ENCODE results near the gene AGPAT4.

Gene AGPAT4

DNA sequence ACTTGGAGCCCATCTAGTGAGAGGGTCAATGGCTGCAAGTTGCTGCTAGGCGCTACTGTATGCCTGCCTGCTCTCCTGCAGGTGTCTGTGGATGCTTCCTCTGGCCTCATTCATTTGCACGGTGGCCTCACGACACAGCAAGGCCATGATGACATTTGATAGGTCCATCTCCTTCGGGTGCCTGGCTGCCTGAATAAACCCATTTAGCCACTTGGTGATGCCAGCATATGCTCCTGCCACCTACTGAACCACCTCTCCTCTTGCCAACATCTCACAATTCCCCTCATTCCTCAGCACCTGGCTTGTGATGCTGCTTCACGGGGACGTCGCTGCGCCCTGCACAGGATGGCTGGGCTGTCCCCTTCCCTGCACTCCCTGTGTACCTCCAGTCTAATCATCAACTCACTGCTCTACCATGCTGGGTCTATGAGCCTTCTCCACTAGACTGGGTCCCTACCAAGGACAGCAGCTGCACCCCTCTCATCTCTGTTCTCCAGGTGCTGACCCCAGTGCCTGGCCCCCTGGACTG, 51.1 kb downstream of the AGPAT4 start:
- peaks cover 4% of the 10 kb centered on the region for H3K9me3 Mint-ChIP-seq
- DNase-seq (ENCODE audit: low spot score in 2 of 2) (no peak), ATAC-seq (ENCODE audit: low read depth) (no peak)
- no peak overlapping the region for H3K27ac Mint-ChIP-seq
- peaks cover 2% of the 10 kb centered on the region for H3K27me3 Mint-ChIP-seq
- H3K4me1 Mint-ChIP-seq, result peaks cover 2% of the 10 kb centered on the region
- no peaks in the 10 kb centered on the region for H3K36me3 Mint-ChIP-seq
- no peak overlapping the region for H3K4me3 Mint-ChIP-seq

DNA sequence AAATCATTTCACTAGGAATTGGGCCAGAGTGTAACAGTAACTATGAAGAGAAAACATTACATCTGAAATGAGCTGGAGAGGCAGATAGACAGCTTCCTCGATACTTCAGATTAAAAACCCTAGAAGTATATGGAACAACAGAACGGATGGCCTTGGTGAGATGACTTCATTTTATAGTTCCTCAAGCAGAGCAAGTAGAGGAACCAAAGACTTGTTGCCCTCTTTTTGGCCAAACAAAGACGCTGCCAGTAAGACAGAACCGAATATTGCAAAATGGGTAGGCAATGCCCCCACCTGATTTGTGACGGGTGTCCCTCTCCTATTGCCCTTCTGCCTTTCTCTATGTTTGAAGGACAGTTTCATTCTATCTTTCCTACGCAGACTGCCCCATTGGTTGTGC, 53.5 kb downstream of the AGPAT4 start:
- peaks cover 4% of the 10 kb centered on the region for H3K9me3 Mint-ChIP-seq
- H3K27me3 Mint-ChIP-seq, result peaks cover 4% of the 10 kb centered on the region
- H3K4me3 Mint-ChIP-seq, result no peak overlapping the region
- no peaks in the 10 kb centered on the region for H3K36me3 Mint-ChIP-seq
- ATAC-seq (ENCODE audit: low read depth) (no peak), DNase-seq (ENCODE audit: low spot score in 2 of 2) (no peak)
- H3K4me1 Mint-ChIP-seq, result no peaks in the 10 kb centered on the region
- no peak overlapping the region for H3K27ac Mint-ChIP-seq

DNA sequence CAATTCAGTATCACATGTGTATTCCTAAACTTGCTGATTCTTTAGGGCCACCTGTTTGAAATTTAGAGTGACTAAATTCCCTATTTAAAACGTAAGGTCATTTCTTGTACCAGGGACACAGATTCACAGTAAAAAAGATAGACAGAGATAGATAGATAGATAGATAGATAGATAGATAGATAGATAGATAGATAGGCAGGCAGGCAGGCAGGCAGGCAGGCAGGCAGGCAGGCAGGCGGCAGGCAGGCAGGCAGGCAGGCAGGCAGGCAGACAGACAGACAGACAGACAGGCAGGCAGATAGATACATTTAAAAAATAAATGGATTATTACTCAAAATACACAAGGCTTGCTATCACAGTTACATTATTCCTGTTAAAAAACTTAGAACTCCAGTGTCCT, 54.2 kb downstream of the AGPAT4 start:
- Mint-ChIP-seq H3K4me3 (no peak overlapping the region), H3K27ac (no peak overlapping the region), H3K27me3 (peaks cover 4% of the 10 kb centered on the region), H3K36me3 (no peaks in the 10 kb centered on the region), H3K4me1 (no peaks in the 10 kb centered on the region), H3K9me3 (peaks cover 3% of the 10 kb centered on the region)
- ATAC-seq (ENCODE audit: low read depth) (no peak), DNase-seq (ENCODE audit: low spot score in 2 of 2) (no peak)

DNA sequence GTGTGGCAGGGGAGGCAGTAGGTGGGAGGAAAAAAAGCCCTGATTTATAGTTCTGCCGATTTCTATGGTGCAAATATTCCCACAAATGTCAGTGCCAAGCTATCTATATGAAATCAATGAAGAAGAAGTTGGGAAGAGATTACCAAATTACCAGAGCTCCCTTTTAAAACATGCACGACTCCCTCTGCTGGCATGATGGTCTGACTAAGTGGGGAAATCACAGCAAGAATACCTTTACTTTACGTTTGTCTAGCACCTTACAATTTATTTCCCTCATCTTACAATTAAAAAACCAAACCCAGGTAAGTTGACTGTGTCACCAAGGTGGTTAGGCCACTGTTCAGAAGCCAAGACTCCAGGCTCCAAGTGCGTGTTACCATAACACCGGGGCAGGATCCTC, 55.6 kb downstream of the AGPAT4 start:
- Mint-ChIP-seq H3K27ac (no peak overlapping the region), H3K27me3 (peaks cover 4% of the 10 kb centered on the region), H3K4me1 (no peaks in the 10 kb centered on the region), H3K9me3 (peaks cover 3% of the 10 kb centered on the region), H3K4me3 (no peak overlapping the region), H3K36me3 (no peaks in the 10 kb centered on the region)
- ATAC-seq (ENCODE audit: low read depth) (no peak), DNase-seq (ENCODE audit: low spot score in 2 of 2) (no peak)

DNA sequence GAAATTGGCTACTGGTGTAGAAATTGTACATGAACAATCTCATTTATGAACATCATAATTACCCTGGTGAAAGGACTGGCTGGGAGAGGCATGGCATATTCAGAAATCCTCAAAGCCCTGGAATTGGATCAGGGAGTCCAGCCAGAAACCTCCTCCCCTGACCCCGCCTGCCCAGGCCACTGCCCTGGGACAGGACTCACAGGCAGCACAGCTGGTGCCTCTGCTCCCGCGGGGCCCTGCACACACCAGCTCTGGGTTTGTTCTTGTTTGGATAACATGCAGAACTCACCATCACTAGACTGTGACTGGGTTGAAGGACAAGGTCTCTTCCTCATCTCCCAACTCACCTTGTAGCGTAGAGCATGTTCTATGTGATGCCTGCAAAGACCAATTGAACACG, 56.2 kb downstream of the AGPAT4 start:
- no peaks in the 10 kb centered on the region for H3K4me1 Mint-ChIP-seq
- H3K36me3 Mint-ChIP-seq, result no peaks in the 10 kb centered on the region
- H3K27me3 Mint-ChIP-seq, result peaks cover 2% of the 10 kb centered on the region
- DNase-seq (ENCODE audit: low spot score in 2 of 2) (no peak), ATAC-seq (ENCODE audit: low read depth) (no peak)
- no peak overlapping the region for H3K27ac Mint-ChIP-seq
- peaks cover 3% of the 10 kb centered on the region for H3K9me3 Mint-ChIP-seq
- no peak overlapping the region for H3K4me3 Mint-ChIP-seq

DNA sequence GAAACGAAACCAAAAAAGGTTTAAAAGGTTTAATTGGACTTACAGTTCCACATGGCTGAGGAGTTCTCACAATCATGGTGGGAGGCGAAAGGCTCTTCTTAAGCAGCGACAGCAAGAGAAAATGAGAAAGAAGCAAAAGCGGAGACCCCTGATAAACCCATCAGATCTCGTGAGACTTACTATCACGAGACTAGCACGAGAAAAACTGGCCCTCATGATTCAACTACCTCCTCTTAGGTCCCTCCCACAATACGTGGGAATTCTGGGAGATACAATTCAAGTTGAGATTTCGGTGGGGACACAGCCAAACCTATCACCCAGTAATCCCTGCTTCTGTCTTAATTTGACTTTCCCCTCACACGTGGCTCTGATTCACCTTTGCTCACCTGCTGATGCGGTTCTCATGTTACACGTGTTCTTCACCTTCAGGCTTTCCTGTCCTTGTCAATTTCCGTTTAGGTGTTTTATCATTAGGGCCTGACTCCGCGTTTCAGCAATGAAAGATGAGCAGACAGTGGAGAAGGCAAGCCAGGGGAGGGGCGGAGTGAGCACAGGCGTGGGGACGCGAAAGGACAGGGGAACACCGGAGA, 57.1 kb downstream of the AGPAT4 start:
- no peaks in the 10 kb centered on the region for H3K4me1 Mint-ChIP-seq
- no peak for ATAC-seq (ENCODE audit: low read depth)

DNA sequence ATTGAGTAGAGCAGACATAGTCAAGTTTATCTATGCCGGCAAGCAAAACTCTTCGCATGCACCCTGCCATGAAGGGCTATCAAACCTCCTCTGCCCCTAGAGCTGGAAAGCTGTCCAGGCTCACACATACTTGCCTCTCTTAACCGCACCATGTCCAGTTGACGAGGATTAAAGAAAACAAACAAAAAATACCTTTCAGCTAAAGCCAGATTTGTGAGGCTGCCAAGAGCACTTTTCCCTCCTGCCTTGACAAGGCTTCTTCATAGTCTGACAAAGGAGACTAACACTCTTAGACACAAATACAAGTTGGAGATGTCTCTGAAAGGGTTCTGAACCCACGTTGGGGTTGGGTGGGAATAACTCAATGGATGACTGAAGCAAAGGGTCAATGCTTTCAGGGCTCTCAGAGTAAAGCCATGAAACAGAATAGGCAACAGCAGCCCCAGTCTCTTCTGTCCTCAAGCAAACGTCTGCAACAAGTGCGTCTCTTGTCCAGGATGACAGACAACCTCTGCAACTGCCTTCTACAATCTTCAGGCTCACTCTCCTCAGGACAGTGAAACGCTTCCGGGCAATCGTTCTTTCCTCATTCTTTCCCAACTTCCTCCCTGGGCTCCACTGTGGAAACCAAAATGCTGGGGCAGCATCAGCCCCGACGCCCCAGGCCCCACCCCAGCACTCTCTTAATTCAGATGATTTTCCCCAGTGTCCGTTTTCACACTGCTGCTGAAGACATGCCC, 57.8 kb downstream of the AGPAT4 start:
- no peak overlapping the region for H3K27ac Mint-ChIP-seq

More for the DNA sequence above, 57.1 kb downstream of the AGPAT4 start:
- no peak for DNase-seq (ENCODE audit: low spot score in 2 of 2)
- no peak overlapping the region for H3K4me3 Mint-ChIP-seq
- peaks cover 3% of the 10 kb centered on the region for H3K9me3 Mint-ChIP-seq
- H3K36me3 Mint-ChIP-seq, result no peaks in the 10 kb centered on the region
- no peak overlapping the region for H3K27ac Mint-ChIP-seq
- peaks cover 2% of the 10 kb centered on the region for H3K27me3 Mint-ChIP-seq

DNA sequence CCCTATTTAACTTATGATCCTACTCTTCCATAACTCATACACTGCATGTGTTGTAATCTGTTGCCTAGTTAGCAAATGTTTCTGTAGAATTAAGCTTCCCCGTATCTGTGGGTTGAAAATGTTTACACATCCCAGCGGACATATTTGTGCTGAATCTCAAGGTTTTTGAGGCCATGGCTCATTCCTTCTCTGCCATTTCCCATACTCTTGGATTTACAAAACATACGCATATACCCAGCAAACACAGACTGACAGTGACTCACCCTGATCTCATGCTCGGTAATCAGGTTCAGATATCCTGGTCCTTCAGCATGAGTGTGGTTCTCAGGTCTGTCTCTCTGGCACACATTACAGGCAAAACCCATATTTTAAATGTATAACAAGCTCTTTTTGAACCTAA, 58.7 kb downstream of the AGPAT4 start:
- peaks cover 2% of the 10 kb centered on the region for H3K27me3 Mint-ChIP-seq
- ATAC-seq (ENCODE audit: low read depth) (no peak), DNase-seq (ENCODE audit: low spot score in 2 of 2) (no peak)
- H3K4me3 Mint-ChIP-seq, result no peak overlapping the region
- no peaks in the 10 kb centered on the region for H3K4me1 Mint-ChIP-seq
- H3K27ac Mint-ChIP-seq, result no peak overlapping the region
- H3K36me3 Mint-ChIP-seq, result no peaks in the 10 kb centered on the region
- peaks cover 5% of the 10 kb centered on the region for H3K9me3 Mint-ChIP-seq

More for the DNA sequence above, 57.8 kb downstream of the AGPAT4 start:
- no peaks in the 10 kb centered on the region for H3K4me1 Mint-ChIP-seq
- ATAC-seq (ENCODE audit: low read depth) (no peak), DNase-seq (ENCODE audit: low spot score in 2 of 2) (no peak)
- H3K4me3 Mint-ChIP-seq, result no peak overlapping the region
- peaks cover 5% of the 10 kb centered on the region for H3K9me3 Mint-ChIP-seq
- peaks cover 2% of the 10 kb centered on the region for H3K27me3 Mint-ChIP-seq
- H3K36me3 Mint-ChIP-seq, result no peaks in the 10 kb centered on the region

DNA sequence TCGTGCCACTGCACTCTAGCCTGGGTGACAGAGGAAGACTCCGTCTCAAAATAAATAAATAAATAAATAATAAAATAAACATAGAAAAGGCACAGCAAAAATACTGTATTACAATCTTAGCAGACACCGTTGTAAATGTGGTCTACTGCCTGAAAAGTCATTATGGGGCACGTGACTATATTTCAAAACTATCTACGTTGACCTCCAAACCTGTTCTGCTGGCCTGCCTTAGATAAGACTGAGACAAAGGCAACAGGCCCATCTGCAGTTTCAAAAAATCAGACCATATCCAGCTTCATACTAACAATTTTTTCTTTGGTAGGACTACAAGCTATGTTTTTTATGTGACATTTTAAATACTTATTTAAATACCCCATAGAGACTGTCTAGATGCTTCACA, 59.1 kb downstream of the AGPAT4 start:
- H3K4me1 Mint-ChIP-seq, result no peaks in the 10 kb centered on the region
- H3K27me3 Mint-ChIP-seq, result peaks cover 2% of the 10 kb centered on the region
- H3K9me3 Mint-ChIP-seq, result peaks cover 5% of the 10 kb centered on the region
- H3K4me3 Mint-ChIP-seq, result no peak overlapping the region
- H3K27ac Mint-ChIP-seq, result no peak overlapping the region
- ATAC-seq (ENCODE audit: low read depth) (no peak), DNase-seq (ENCODE audit: low spot score in 2 of 2) (no peak)
- H3K36me3 Mint-ChIP-seq, result no peaks in the 10 kb centered on the region

DNA sequence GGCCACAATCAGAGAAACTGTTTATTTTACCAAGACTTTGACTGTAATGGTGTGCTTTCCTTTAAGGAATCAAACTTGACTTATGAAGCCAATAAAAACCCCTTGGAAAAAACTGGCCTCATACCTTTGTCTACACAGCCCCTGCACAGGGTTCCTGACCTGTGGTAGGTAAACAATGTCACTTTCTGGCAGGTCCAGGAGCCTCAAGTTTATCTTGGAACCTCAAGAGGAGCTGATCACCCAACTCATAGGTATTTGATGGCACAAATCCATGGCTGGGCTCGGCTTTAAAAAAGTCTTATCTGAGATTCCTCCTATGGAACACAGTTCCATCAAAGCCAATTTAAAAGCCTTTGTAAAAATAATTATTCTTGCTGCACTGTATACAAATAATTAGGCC, 61.0 kb downstream of the AGPAT4 start:
- Mint-ChIP-seq H3K4me1 (no peaks in the 10 kb centered on the region), H3K9me3 (peaks cover 3% of the 10 kb centered on the region), H3K36me3 (no peaks in the 10 kb centered on the region), H3K4me3 (no peak overlapping the region), H3K27me3 (peaks cover 2% of the 10 kb centered on the region), H3K27ac (no peak overlapping the region)
- no peak for ATAC-seq (ENCODE audit: low read depth)
- DNase-seq (ENCODE audit: low spot score in 2 of 2), result no peak

DNA sequence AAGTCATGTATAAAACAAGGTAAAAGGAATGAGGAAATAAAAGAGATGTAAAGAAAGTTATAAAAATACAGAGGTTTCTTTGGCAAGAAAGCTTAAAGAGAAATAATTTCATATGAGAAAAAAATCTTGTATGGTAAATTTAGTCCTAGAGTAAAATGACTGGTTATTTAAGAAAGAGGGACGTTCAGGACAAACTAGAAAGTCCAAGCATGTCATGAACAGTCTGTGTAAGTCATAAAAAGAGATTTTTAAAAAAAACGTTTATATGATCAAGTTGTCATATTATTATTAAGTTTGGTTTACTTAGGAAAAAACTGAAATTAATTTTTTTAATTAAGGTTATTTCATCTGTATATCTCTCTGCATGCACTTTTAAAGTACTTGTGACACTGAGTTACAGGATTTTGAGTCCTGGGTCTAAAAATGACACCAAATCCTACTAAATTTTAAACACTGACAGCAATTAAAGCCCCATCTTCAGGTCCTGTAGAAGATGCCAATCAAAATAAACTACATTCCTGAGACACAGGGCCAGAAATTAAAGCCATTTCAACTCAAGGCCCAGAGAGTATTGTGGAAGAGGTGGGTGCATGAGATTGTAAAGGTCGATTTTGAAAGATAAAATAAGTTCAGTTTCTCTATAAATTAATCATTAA, 62.4 kb downstream of the AGPAT4 start:
- ATAC-seq (ENCODE audit: low read depth), result no peak
- DNase-seq (ENCODE audit: low spot score in 2 of 2), result no peak
- Mint-ChIP-seq H3K9me3 (peaks cover 3% of the 10 kb centered on the region), H3K27ac (no peak overlapping the region), H3K4me1 (no peaks in the 10 kb centered on the region), H3K27me3 (no peaks in the 10 kb centered on the region), H3K36me3 (no peaks in the 10 kb centered on the region), H3K4me3 (no peak overlapping the region)

DNA sequence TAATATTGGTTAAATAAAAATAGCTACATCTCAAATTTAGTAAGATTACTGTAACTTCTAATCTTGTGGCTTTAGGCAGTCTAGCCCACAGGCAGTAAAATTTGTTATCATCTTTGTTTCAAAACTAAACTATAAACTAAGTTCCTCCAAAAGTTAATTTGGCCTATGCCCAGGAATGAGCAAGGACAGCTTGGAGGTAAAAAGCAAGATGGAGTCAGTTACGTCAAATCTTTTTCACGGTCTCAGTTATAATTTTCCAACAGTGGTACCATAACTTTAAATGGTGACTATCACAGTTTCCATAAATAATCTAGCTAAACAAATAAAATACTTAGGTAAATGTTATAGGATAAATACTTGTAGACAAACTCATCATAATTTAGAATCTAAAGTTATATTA, 63.0 kb downstream of the AGPAT4 start:
- Mint-ChIP-seq H3K4me3 (no peak overlapping the region), H3K27ac (no peak overlapping the region), H3K27me3 (no peaks in the 10 kb centered on the region), H3K36me3 (no peaks in the 10 kb centered on the region), H3K4me1 (no peaks in the 10 kb centered on the region), H3K9me3 (peaks cover 3% of the 10 kb centered on the region)
- ATAC-seq (ENCODE audit: low read depth) (no peak), DNase-seq (ENCODE audit: low spot score in 2 of 2) (no peak)

DNA sequence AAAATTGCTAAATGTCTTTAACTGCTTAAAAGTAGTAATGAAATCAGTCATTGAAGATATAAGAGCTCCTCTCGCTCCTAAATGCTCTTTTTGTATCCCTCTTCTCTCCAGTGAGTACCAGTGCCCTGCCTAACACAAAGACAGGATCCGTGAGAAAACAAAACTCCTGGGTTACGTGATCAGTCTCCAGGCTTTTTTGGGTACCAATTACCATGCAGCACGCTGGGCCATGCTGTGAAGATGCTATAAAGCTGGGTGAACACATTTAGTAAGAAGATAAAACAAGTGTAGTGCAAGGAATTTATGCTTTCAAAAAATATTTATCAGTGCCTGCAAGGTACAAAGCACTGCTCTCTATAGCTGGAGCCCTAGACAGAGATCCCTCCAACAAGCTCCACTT, 66.7 kb downstream of the AGPAT4 start:
- peaks cover 3% of the 10 kb centered on the region for H3K4me1 Mint-ChIP-seq
- H3K27me3 Mint-ChIP-seq, result no peaks in the 10 kb centered on the region
- DNase-seq (ENCODE audit: low spot score in 2 of 2) (no peak), ATAC-seq (ENCODE audit: low read depth) (no peak)
- no peak overlapping the region for H3K4me3 Mint-ChIP-seq
- H3K27ac Mint-ChIP-seq, result no peak overlapping the region
- H3K9me3 Mint-ChIP-seq, result peaks cover 2% of the 10 kb centered on the region
- no peaks in the 10 kb centered on the region for H3K36me3 Mint-ChIP-seq

DNA sequence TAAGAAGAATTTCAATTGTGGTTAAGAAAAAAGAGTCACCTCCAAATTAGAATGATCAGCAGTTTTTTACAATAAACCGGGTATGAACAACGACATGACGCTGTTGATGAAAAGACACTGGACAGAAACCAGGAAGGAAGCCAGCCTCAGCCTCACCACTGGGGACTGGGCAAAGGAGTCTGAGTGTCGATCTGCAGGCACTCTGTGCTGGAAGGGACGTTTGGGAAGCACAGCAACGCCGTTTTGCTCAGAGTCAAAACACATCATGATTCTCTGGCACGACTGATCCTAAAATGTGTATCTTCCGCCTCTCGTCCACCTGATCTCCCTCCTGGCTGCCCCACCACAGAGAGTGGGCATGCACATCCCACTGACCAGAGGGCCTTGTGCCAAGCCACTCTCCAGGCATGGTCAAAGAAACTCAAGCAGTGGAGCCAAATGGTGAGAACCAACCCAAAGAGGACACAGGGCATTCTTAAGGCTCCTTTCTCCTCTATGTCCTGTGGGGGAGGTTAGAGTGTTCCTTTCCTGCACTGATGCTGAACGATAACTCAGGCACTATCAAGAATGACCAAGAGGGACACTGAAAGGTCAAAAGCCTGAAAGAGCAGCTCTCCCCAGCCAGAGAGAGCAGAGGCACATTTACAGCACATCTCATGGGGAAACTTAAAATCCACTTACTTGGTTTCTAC, 68.8 kb downstream of the AGPAT4 start:
- DNase-seq (ENCODE audit: low spot score in 2 of 2) (no peak), ATAC-seq (ENCODE audit: low read depth) (no peak)
- no peak overlapping the region for H3K4me3 Mint-ChIP-seq
- H3K4me1 Mint-ChIP-seq, result peaks cover 5% of the 10 kb centered on the region
- no peak overlapping the region for H3K27ac Mint-ChIP-seq
- no peaks in the 10 kb centered on the region for H3K36me3 Mint-ChIP-seq
- no peaks in the 10 kb centered on the region for H3K27me3 Mint-ChIP-seq
- H3K9me3 Mint-ChIP-seq, result no peaks in the 10 kb centered on the region
